GM12874 (cell line): ENCODE measurements around the gene BCDIN3D.

Experiments
- TF ChIP-seq, protein P1 (sequence below): IDR thresholded peaks from 2 replicates; pipeline ENCODE4 v1.5.1; 2011; ENCODE audit warnings: low read depth, mild to moderate bottlenecking, control low read depth, low read length, moderate library complexity; ENCODE audit not compliant: insufficient read depth

The BCDIN3D gene

DNA sequence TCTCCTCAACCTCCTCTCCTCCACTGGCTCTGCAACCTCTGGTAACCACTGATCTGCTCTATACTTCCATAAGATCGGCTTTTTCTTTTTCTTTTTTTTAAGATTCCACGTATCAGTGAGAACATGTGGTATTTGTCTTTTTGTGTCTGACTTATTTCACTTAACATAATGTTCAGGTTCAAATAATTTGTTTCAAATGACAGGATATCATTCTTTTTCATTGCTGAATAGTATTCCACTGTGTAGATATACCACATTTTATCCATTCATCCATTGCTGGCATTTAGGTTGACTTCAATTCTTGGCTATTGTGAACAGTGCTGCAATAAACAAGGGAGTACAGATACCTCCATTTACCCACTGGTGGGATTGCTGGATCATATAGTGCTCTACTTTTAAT is 55.2 kb downstream of the BCDIN3D start:
- TF ChIP-seq, protein P1, sequence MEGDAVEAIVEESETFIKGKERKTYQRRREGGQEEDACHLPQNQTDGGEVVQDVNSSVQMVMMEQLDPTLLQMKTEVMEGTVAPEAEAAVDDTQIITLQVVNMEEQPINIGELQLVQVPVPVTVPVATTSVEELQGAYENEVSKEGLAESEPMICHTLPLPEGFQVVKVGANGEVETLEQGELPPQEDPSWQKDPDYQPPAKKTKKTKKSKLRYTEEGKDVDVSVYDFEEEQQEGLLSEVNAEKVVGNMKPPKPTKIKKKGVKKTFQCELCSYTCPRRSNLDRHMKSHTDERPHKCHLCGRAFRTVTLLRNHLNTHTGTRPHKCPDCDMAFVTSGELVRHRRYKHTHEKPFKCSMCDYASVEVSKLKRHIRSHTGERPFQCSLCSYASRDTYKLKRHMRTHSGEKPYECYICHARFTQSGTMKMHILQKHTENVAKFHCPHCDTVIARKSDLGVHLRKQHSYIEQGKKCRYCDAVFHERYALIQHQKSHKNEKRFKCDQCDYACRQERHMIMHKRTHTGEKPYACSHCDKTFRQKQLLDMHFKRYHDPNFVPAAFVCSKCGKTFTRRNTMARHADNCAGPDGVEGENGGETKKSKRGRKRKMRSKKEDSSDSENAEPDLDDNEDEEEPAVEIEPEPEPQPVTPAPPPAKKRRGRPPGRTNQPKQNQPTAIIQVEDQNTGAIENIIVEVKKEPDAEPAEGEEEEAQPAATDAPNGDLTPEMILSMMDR: no peak
